Body of pancreas (tissue), 4 donors: Measurements from ENCODE around the gene TF. TPM values are rescaled to one million over a fixed set of nuclear protein-coding genes. Genes with fewer than 3 reads are reported as not detected.

Experiments used
- ATAC-seq: fragments of 150-250 bp; one replicate; pipeline ENCODE4 v1.9.1; 2016
- DNase-seq, 4 donors: peaks; one replicate each; pipeline ENCODE4 v3.0.0-alpha.2; 2019
- H3K27ac ChIP-seq, 4 donors: fragments of 200-600 bp; sonication (generic); 1 replicate in 3 of 4; 2 replicates in 1 of 4; pipeline versions ENCODE4 v1.5.1 to v1.6.1; 2016 to 2019; ENCODE audit warnings: mild to moderate bottlenecking in 1 of 4, mixed read lengths in 1 of 4, moderate library complexity in 1 of 4
- H3K27me3 ChIP-seq, 2 donors: fragments of 200-600 bp; sonication (generic); one replicate each; pipeline ENCODE4 v1.6.0; 2016; ENCODE audit warnings: mild to moderate bottlenecking in 1 of 2
- H3K36me3 ChIP-seq, 2 donors: fragments of 200-600 bp; sonication (generic); replicated peaks in 1 of 2; 2 replicates each; pipeline ENCODE4 v1.5.1; 2016; ENCODE audit warnings: low read depth in 2 of 2; ENCODE audit not compliant: insufficient read depth in 1 of 2
- H3K4me1 ChIP-seq: fragments of 200-600 bp; sonication (generic); one replicate; pipeline ENCODE4 v1.6.0; 2016
- H3K4me3 ChIP-seq, 2 donors: fragments of 200-600 bp; sonication (generic); 1 replicate in 1 of 2; 2 replicates in 1 of 2; pipeline ENCODE4 v1.5.1; 2016 to 2019
- H3K9me3 ChIP-seq, 3 donors: fragments of 200-600 bp; sonication (generic); 1 replicate in 2 of 3; 2 replicates in 1 of 3; pipeline ENCODE4 v1.5.1; 2016
- CTCF ChIP-seq, 7 experiments: fragments of 450-650 bp in 4 of 7; fragments of 200-600 bp in 3 of 7; sonication (generic) in 3 of 7; IDR thresholded peaks; one replicate each; pipeline ENCODE4 v1.5.1; 2016 to 2019; ENCODE audit warnings: antibody characterized with exemption in 7 of 7
- POLR2A ChIP-seq, 3 donors: fragments of 450-650 bp; IDR thresholded peaks; one replicate each; pipeline ENCODE4 v1.6.1; 2016; ENCODE audit warnings: antibody characterized with exemption in 3 of 3, mild to moderate bottlenecking in 2 of 3
- WGBS, 2 donors: methylation state at CpG; one replicate each; pipeline ENCODE4 v1.1.5; 2017; 5-methylcytosine and 5-hydroxymethylcytosine counted together
- intact Hi-C: fragments of 100-400 bp; cut with DNase I; formaldehyde crosslinking; loops from one replicate; pipeline ENCODE4 v1.15.1; 2023
- total RNA-seq, 2 donors: library from RNA; depleted of rRNA; stranded (reverse); fragments of >200 nt; gene quantifications; one replicate each; pipeline ENCODE4 v1.1.0, GENCODE V29; 2016

TF gene
- 1 to 10 TPM in 1 of 2 donors, under 1 TPM in 1; 0.26 to 7.9 TPM for total RNA-seq

DNA sequence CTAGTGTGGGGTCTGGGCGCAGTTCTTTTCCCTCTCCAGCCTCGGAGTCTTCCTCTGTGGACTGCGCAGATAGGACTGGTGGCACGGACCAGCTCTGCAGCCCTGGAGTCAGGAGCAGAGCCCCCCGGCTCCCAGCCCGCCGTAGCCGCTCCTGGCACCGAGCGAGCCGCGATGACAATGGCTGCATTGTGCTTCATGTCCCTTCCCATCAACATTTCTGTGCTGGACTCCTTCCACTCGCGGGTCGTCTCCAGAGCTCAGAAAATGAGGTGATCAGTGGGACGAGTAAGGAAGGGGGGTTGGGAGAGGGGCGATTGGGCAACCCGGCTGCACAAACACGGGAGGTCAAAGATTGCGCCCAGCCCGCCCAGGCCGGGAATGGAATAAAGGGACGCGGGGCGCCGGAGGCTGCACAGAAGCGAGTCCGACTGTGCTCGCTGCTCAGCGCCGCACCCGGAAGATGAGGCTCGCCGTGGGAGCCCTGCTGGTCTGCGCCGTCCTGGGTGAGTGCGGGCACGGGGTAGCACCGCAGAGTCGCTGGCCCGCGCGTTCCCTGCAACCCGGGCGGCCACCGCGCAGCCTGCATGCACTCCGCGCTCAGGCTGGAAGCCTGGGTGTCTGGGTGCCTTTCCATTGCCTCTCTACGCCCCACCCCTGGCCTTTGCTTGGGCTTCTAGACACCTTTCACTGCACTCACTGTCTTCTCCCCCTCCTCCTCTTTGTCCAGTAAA is at the start of gene TF:
Gene TF, plus strand, starts transcription at position 413 of the 731 bp plus-strand sequence. Its CDS starts 48 bp downstream, at position 461.
- no peaks in the 10 kb centered on the region for H3K27me3 ChIP-seq
- no peak for ATAC-seq
- WGBS, 2 donors: 20 to 60% methylated on average over 19 to 48 of the region's 50 CpGs
- no peaks in the 10 kb centered on the region for H3K9me3 ChIP-seq
- peaks cover 24% of the 10 kb centered on the region for H3K4me1 ChIP-seq
- intact Hi-C loops: no loop called here
- H3K36me3 ChIP-seq: no peaks in the 10 kb centered on the region
- no peak within 1 kb of the TSS for H3K4me3 ChIP-seq
- TF ChIP-seq CTCF (IDR thresholded peaks at IDR 0.05) (no peak), POLR2A (IDR thresholded peaks at IDR 0.05) (no peak)
- DNase-seq: no peak
- no peak within 1 kb of the TSS for H3K27ac ChIP-seq

DNA sequence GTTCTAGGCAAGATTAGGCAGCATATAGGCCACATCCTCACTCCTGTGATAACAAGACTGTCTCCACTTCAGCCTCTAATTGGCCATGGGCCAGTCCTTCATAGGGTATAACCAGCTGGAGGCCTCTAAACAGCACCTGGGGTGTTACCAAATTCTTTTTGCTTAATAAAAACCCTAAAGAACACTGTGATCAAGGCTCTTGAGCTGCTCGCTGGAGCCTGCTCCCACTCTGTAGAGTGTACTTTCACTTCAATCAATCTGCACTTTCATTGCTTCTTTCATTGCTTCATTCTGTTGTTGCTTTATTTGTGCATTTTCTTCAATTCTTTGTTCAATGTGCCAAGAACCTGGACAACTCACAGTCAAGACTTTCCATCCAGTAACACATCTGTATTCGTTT is 48.2 kb upstream of the TF start:
- Histone ChIP-seq H3K9me3 (no peaks in the 10 kb centered on the region), H3K27me3 (no peaks in the 10 kb centered on the region), H3K4me3 (no peak overlapping the region), H3K27ac (no peak overlapping the region), H3K36me3 (no peaks in the 10 kb centered on the region), H3K4me1 (no peaks in the 10 kb centered on the region)
- 82 to 87% methylated on average over 2 of the region's 2 CpGs for WGBS, 2 donors
- DNase-seq (no peak), ATAC-seq (no peak)
- TF ChIP-seq POLR2A (IDR thresholded peaks at IDR 0.05) (no peak), CTCF (IDR thresholded peaks at IDR 0.05) (no peak)
- intact Hi-C loops: no loop called here

DNA sequence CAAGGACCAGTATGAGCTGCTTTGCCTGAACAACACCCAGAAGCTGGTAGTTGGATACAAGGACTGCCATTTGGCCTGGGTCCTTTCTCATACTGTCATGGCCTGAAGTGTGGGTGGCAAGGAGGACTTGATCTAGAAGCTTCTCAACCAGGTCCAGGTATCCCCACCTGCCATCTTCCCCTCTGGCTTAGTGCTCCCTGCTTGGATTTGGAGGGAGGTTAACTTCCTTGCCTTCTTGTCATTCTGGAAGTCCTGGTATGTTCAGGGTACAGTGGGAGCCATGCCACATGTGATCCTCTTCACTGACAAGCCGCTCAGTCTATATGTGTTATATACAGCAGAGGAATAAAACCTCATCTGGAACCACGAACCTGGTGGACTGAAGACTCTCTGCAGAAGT is 46.7 kb upstream of the TF start:
- H3K4me3 ChIP-seq: no peak overlapping the region
- DNase-seq: no peak
- H3K27me3 ChIP-seq: no peaks in the 10 kb centered on the region
- TF ChIP-seq POLR2A (IDR thresholded peaks at IDR 0.05) (no peak), CTCF (IDR thresholded peaks at IDR 0.05) (no peak)
- intact Hi-C loops: no loop called here
- 81 to 90% methylated on average over 2 of the region's 2 CpGs for WGBS, 2 donors
- H3K27ac ChIP-seq: no peak overlapping the region
- no peaks in the 10 kb centered on the region for H3K36me3 ChIP-seq
- H3K9me3 ChIP-seq: no peaks in the 10 kb centered on the region
- no peak for ATAC-seq
- H3K4me1 ChIP-seq: no peaks in the 10 kb centered on the region

- H3K9me3 ChIP-seq: no peaks in the 10 kb centered on the region
- intact Hi-C loops: no loop called here
- ATAC-seq: no peak
- no peaks in the 10 kb centered on the region for H3K4me1 ChIP-seq
- H3K27ac ChIP-seq: no peak overlapping the region
- H3K4me3 ChIP-seq: no peak overlapping the region
- 85 to 87% methylated on average over 3 of the region's 3 CpGs for WGBS, 2 donors
- TF ChIP-seq CTCF (IDR thresholded peaks at IDR 0.05): no peak
- no peak for TF ChIP-seq POLR2A (IDR thresholded peaks at IDR 0.05)
- DNase-seq: no peak
- no peaks in the 10 kb centered on the region for H3K36me3 ChIP-seq
- no peaks in the 10 kb centered on the region for H3K27me3 ChIP-seq
These were observed 46.3 kb upstream of the TF start for GRCh38 chr3:133699903-133700302.

GRCh38 chr3:133700351-133700750 is 45.8 kb upstream of the TF start:
- TF ChIP-seq POLR2A (IDR thresholded peaks at IDR 0.05) (no peak), CTCF (IDR thresholded peaks at IDR 0.05) (no peak)
- Histone ChIP-seq H3K4me1 (no peaks in the 10 kb centered on the region), H3K27ac (no peak overlapping the region), H3K4me3 (no peak overlapping the region), H3K27me3 (no peaks in the 10 kb centered on the region), H3K9me3 (no peaks in the 10 kb centered on the region), H3K36me3 (no peaks in the 10 kb centered on the region)
- DNase-seq: no peak
- ATAC-seq: no peak
- intact Hi-C loops: no loop called here
- WGBS, 2 donors: 79 to 82% methylated on average over 6 of the region's 6 CpGs
